Measurements from ENCODE around the gene FKRP. TPM values are rescaled to one million over a fixed set of nuclear protein-coding genes. Genes with fewer than 3 reads are reported as not detected.

Gene FKRP
- total and polyA plus RNA-seq, 2 of the 13 experiments (the other 11 are each of a cell fraction or from before 2014, with no cell fraction given), result 7.3 to 9.8 TPM

DNA sequence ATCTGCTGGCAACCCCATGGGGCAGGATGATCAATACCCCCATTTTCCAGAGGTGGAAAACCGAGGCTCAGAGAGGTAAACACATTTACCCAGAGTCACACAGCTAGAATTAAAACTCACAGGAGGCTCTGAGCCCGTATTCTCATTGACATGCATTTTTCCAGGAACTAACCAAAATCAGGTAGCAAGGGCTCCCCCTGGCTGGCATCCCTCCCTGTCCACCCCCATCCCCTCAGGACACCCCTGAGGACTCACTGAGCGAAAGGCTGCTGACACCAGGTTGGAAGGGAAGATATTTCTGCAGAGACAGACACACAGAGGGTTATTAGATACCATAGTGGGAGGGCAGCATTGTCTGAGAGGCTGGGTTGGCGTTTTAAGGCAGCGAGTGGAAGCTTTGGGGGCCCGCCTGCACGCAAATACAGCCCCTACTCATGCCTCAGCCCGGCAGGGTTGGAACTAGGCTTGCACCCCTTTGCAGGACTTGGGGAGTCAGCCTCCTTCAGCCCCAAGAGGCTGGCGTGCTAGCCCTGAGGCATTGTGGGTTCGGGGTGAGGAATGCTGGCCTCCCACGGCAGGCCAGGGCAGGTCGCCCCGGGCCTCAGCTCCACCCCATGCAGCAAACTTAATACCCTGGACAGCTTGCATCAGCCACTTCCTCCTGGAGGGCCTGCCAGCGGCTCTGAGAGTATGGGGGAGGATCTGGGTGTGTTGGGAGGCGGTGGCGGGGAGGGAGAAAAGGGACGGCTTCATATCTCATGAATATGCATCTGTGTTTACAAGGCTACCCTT lies 38.6 kb downstream of the FKRP start:
- in situ Hi-C loops (cut with HindIII; ENCODE audit: extremely low pct_ligation_motif_present, low pct_unique_long_range_greater_than_20kb) (loop anchor here (5.0 kb wide), 1 partner anchor 58 kb away; no protein-coding TSS in a partner anchor), intact Hi-C loops (cut with micrococcal nuclease; ENCODE audit: unreplicated experiment) (no loop called here)
- no peaks in the 10 kb centered on the region; a peak in 1 of 5 replicates for H3K27me3 ChIP-seq (ENCODE audit: control insufficient read depth in 1 of 2, insufficient read depth in 2 of 2, low read length in 2 of 2)
- DNase-seq (ENCODE audit: low spot score), result peak; percentile 80
- H3K4me1 ChIP-seq (ENCODE audit: insufficient read depth, low read length), result peaks cover 58% of the 10 kb centered on the region
- POLR2A ChIA-PET, result interaction anchor here (0.8 to 5.9 kb wide), 15 partner anchors 8 to 329 kb away, joined by 3 to 66 read pairs (median 6); partner anchors contain the start of gene ZC3H4
- H3K4me2 ChIP-seq (ENCODE audit: low read depth, low read length), result peak overlapping the region; percentile 99
- no peak overlapping the region for H2AFZ ChIP-seq (ENCODE audit: low read length)
- peaks cover 24 to 39% of the 10 kb centered on the region in 2 experiments for H3K36me3 ChIP-seq (replicated peaks in 1 of 2; ENCODE audit: control insufficient read depth in 1 of 2, insufficient read depth in 2 of 2, low read length in 2 of 2)
- no TSS peak for BruUV-seq (replicated peaks)
- peaks cover 29% of the 10 kb centered on the region for H4K20me1 ChIP-seq (ENCODE audit: insufficient read depth, low read length)
- peaks cover 68% of the 10 kb centered on the region for H3K79me2 ChIP-seq (ENCODE audit: insufficient read depth, low read length)
- WGBS (ENCODE audit: low lambda C conversion rate), result 30% methylated on average over 10 of the region's 17 CpGs
- H3K4me3 ChIP-seq (replicated peaks in 1 of 3; ENCODE audit: insufficient read depth in 1 of 3, low read depth in 2 of 3, low read length in 3 of 3), result peak overlapping the region; percentile 87 to 100 (median 98)
- FAIRE-seq, result peak; percentile 74
- H3K9ac ChIP-seq (ENCODE audit: insufficient read depth, low read depth, low read length), result peak overlapping the region; percentile 95
- peak overlapping the region; percentile 82 for H3K27ac ChIP-seq (ENCODE audit: extremely low read length, insufficient read depth, low read length)
- H3K9me3 ChIP-seq (ENCODE audit: low read length), result no peaks in the 10 kb centered on the region
- ATAC-seq, result peak; percentile 69
- CTCF ChIA-PET (ENCODE audit: low intra/inter-chr PET ratio, low total read pairs), result no interaction called here
- TF ChIP-seq POGZ (CRISPR knock-in tag; IDR thresholded peaks at IDR 0.05) (no peak), SNRNP70 (IDR thresholded peaks at IDR 0.05; ENCODE audit: low read depth, low read length) (no peak), ZNF792 (CRISPR knock-in tag; IDR thresholded peaks at IDR 0.05) (no peak; the same call in 1 of the 2 replicates), ZNF878 (CRISPR knock-in tag; IDR thresholded peaks at IDR 0.05) (0 out of 2 replicates have a peak, but pooled peaks have one; percentile 25), CBX5 (CRISPR knock-in tag; IDR thresholded peaks at IDR 0.05; ENCODE audit: borderline replicate concordance) (no peak; the same call in 1 of the 2 replicates), ARNT2 (CRISPR knock-in tag; IDR thresholded peaks at IDR 0.05; ENCODE audit: low read depth) (no peak), TEAD3 (CRISPR knock-in tag; optimal IDR thresholded peaks at IDR 0.05; ENCODE audit: borderline replicate concordance) (peak; percentile 9), SIN3B (IDR thresholded peaks at IDR 0.05; ENCODE audit: low read length) (no peak), ERF (CRISPR knock-in tag; IDR thresholded peaks at IDR 0.05) (0 out of 2 replicates have a peak, but pooled peaks have one; percentile 31), NFRKB (IDR thresholded peaks at IDR 0.05) (no peak), EHMT2 (IDR thresholded peaks at IDR 0.05; ENCODE audit: borderline replicate concordance, low read depth, low read length) (no peak), CHD2 (IDR thresholded peaks at IDR 0.05; ENCODE audit: low read depth, low read length) (no peak), HHEX (CRISPR knock-in tag; IDR thresholded peaks at IDR 0.05) (no peak), ZNF670 (CRISPR knock-in tag; IDR thresholded peaks at IDR 0.05; ENCODE audit: borderline replicate concordance) (no peak), MEF2D (CRISPR knock-in tag; IDR thresholded peaks at IDR 0.05) (0 out of 2 replicates have a peak, but pooled peaks have one; percentile 28), KDM1A (CRISPR knock-in tag; IDR thresholded peaks at IDR 0.05) (0 out of 2 replicates have a peak, but pooled peaks have one; percentile 8), EP300 (IDR thresholded peaks at IDR 0.05; ENCODE audit: low read depth in 2 of 2, low read length in 2 of 2) (peak in 1 of 2 experiments; percentile 33; a peak in 1 of 4 replicates), EP300 (CRISPR knock-in tag; IDR thresholded peaks at IDR 0.05; ENCODE audit: borderline replicate concordance) (peak; percentile 37; the same call in 1 of the 2 replicates), ZNF7 (CRISPR knock-in tag; IDR thresholded peaks at IDR 0.05) (no peak), AKAP8 (CRISPR knock-in tag; IDR thresholded peaks at IDR 0.05) (no peak), XRCC5 (optimal IDR thresholded peaks at IDR 0.05; ENCODE audit: low read length) (no peak)
- TF ChIP-seq, protein P1, sequence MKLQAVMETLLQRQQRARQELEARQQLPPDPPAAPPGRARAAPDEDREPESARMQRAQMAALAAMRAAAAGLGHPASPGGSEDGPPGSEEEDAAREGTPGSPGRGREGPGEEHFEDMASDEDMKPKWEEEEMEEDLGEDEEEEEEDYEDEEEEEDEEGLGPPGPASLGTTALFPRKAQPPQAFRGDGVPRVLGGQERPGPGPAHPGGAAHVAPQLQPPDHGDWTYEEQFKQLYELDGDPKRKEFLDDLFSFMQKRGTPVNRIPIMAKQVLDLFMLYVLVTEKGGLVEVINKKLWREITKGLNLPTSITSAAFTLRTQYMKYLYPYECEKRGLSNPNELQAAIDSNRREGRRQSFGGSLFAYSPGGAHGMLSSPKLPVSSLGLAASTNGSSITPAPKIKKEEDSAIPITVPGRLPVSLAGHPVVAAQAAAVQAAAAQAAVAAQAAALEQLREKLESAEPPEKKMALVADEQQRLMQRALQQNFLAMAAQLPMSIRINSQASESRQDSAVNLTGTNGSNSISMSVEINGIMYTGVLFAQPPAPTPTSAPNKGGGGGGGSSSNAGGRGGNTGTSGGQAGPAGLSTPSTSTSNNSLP (IDR thresholded peaks at IDR 0.05; ENCODE audit: low read depth, low read length), result no peak
- TF ChIP-seq, protein P2, sequence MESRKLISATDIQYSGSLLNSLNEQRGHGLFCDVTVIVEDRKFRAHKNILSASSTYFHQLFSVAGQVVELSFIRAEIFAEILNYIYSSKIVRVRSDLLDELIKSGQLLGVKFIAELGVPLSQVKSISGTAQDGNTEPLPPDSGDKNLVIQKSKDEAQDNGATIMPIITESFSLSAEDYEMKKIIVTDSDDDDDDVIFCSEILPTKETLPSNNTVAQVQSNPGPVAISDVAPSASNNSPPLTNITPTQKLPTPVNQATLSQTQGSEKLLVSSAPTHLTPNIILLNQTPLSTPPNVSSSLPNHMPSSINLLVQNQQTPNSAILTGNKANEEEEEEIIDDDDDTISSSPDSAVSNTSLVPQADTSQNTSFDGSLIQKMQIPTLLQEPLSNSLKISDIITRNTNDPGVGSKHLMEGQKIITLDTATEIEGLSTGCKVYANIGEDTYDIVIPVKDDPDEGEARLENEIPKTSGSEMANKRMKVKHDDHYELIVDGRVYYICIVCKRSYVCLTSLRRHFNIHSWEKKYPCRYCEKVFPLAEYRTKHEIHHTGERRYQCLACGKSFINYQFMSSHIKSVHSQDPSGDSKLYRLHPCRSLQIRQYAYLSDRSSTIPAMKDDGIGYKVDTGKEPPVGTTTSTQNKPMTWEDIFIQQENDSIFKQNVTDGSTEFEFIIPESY (CRISPR knock-in tag; IDR thresholded peaks at IDR 0.05), result no peak
